ENCODE measurements around the gene MRTFA. TPM values are rescaled to one million over a fixed set of nuclear protein-coding genes. Genes with fewer than 3 reads are reported as not detected.

MRTFA gene
- total RNA-seq, 2 experiments from 2014 or later: 55.3 to 58.9 TPM

DNA sequence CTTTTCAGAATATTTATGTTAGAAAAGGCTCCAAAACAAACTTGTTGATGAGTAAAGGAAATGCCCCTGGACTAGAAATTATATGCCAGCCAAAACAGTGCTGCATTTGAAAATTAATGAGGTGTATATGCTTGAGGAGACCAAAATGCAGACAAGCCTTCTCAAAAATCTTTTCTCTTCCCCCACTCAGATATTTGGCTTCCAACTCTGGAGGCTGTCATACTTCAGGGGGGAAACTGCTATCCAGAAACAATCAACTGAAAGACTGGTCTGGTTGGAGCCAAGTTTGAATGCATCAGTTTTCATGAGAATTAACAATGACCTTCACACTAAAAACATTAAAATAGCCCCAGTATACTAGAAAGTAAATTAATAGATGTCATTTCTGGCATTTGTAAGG lies 167.9 kb downstream of the MRTFA start:
- POLR2A ChIA-PET: interaction anchor here (1.7 kb wide), 1 partner anchor 32 kb away, joined by 5 read pairs; no protein-coding TSS in a partner anchor

DNA sequence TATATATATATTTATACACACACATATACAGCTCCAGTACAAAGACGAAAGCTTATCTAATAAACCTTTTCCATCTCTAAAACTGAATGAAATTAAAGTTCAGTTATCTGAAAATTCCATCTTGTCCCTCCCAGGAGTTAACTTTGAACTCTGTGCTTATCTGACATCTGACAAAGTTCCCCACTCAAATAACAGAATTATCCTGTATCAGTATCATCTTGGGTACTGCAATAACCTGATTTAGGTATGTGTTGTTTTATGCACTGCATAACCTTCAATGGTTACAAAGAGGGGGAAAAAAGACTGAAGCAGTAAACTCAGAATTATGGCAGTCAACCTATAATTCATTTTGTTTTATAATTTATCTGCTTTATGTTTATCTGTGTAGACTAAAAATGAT lies 169.5 kb downstream of the MRTFA start:
- H3K27ac ChIP-seq (ENCODE audit: low read depth in 1 of 2, low read length in 2 of 2): no peak overlapping the region
- H3K9me3 ChIP-seq (ENCODE audit: control insufficient read depth in 1 of 2, insufficient read depth in 1 of 2, low read length in 2 of 2): no peaks in the 10 kb centered on the region
- ATAC-seq (ENCODE audit: poor library complexity): no peak
- Mint-ChIP-seq H3K4me1 (ENCODE audit: low read depth) (peaks cover 73% of the 10 kb centered on the region), H3K27me3 (no peaks in the 10 kb centered on the region), H3K9me3 (no peaks in the 10 kb centered on the region), H3K27ac (peak overlapping the region; percentile 58), H3K36me3 (ENCODE audit: low read depth) (peaks cover 17% of the 10 kb centered on the region), H3K4me3 (no peak overlapping the region)
- H3K4me1 ChIP-seq (ENCODE audit: insufficient read depth, low read length): peaks cover 19% of the 10 kb centered on the region
- no peaks in the 10 kb centered on the region for H3K27me3 ChIP-seq (ENCODE audit: control insufficient read depth in 1 of 2, insufficient read depth in 2 of 2, low read length in 2 of 2)
- no peaks in the 10 kb centered on the region for H3K36me3 ChIP-seq (ENCODE audit: insufficient read depth, low read length)
- no peak overlapping the region for H3K4me3 ChIP-seq (ENCODE audit: low read length)
- no peak for DNase-seq
- TF ChIP-seq, protein P1, sequence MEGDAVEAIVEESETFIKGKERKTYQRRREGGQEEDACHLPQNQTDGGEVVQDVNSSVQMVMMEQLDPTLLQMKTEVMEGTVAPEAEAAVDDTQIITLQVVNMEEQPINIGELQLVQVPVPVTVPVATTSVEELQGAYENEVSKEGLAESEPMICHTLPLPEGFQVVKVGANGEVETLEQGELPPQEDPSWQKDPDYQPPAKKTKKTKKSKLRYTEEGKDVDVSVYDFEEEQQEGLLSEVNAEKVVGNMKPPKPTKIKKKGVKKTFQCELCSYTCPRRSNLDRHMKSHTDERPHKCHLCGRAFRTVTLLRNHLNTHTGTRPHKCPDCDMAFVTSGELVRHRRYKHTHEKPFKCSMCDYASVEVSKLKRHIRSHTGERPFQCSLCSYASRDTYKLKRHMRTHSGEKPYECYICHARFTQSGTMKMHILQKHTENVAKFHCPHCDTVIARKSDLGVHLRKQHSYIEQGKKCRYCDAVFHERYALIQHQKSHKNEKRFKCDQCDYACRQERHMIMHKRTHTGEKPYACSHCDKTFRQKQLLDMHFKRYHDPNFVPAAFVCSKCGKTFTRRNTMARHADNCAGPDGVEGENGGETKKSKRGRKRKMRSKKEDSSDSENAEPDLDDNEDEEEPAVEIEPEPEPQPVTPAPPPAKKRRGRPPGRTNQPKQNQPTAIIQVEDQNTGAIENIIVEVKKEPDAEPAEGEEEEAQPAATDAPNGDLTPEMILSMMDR (IDR thresholded peaks at IDR 0.05): no peak
- intact Hi-C loops (cut with DNase I, micrococcal nuclease): no loop called here
- CTCF ChIA-PET: interaction anchor here (1.5 kb wide), 1 partner anchor 30 kb away, joined by 5 read pairs; no protein-coding TSS in a partner anchor
- POLR2A ChIA-PET: interaction anchor here (1.0 kb wide), 1 partner anchor 66 kb away, joined by 4 read pairs; no protein-coding TSS in a partner anchor

More for the DNA sequence above, 167.9 kb downstream of the MRTFA start:
- H3K36me3 ChIP-seq (ENCODE audit: insufficient read depth, low read length): no peaks in the 10 kb centered on the region
- H3K9me3 ChIP-seq (ENCODE audit: control insufficient read depth in 1 of 2, insufficient read depth in 1 of 2, low read length in 2 of 2): no peaks in the 10 kb centered on the region
- no peaks in the 10 kb centered on the region for H3K27me3 ChIP-seq (ENCODE audit: control insufficient read depth in 1 of 2, insufficient read depth in 2 of 2, low read length in 2 of 2)
- ATAC-seq (ENCODE audit: poor library complexity): no peak
- DNase-seq: no peak
- Mint-ChIP-seq H3K27me3 (no peaks in the 10 kb centered on the region), H3K4me1 (ENCODE audit: low read depth) (peaks cover 63% of the 10 kb centered on the region), H3K36me3 (ENCODE audit: low read depth) (peaks cover 2% of the 10 kb centered on the region), H3K4me3 (no peak overlapping the region), H3K9me3 (no peaks in the 10 kb centered on the region), H3K27ac (peak overlapping the region; percentile 58)
- H3K4me1 ChIP-seq (ENCODE audit: insufficient read depth, low read length): peaks cover 17% of the 10 kb centered on the region
- TF ChIP-seq, protein P1 (IDR thresholded peaks at IDR 0.05): no peak
- intact Hi-C loops (cut with DNase I, micrococcal nuclease): no loop called here
- no peak overlapping the region for H3K4me3 ChIP-seq (ENCODE audit: low read length)
- H3K27ac ChIP-seq (ENCODE audit: low read depth in 1 of 2, low read length in 2 of 2): no peak overlapping the region
- CTCF ChIA-PET: no interaction called here

DNA sequence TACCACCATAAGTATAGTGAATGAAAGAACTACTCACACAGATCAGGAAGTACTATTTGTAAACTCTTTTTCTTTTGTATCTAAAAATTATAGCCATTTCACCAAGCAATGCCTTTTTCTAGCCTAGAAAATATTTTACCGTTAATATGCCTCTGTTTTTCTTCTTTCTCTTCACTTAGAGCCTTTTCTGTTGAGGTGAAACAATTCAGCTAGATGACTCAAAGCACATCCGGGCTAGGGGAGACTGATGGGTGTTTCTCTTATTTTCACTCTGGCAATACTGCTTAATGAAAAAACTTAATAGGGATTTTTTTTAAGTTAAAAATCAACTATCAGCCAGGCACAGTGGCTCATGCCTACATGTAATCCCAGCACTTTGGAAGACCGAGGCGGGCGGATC lies 172.8 kb downstream of the MRTFA start:
- CTCF ChIA-PET: interaction anchor here (0.7 to 1.4 kb wide), 3 partner anchors 17 to 1368 kb away, joined by 4 to 9 read pairs (median 4); no protein-coding TSS in a partner anchor
- no peaks in the 10 kb centered on the region for H3K27me3 Mint-ChIP-seq
- Histone ChIP-seq H3K4me1 (ENCODE audit: insufficient read depth, low read length) (peaks cover 44% of the 10 kb centered on the region), H3K27me3 (ENCODE audit: control insufficient read depth in 1 of 2, insufficient read depth in 2 of 2, low read length in 2 of 2) (no peaks in the 10 kb centered on the region), H3K4me3 (ENCODE audit: low read length) (peak overlapping the region; percentile 79), H3K9me3 (ENCODE audit: control insufficient read depth in 1 of 2, insufficient read depth in 1 of 2, low read length in 2 of 2) (no peaks in the 10 kb centered on the region), H3K27ac (ENCODE audit: low read depth in 1 of 2, low read length in 2 of 2) (peak overlapping the region; percentile 76 to 78), H3K36me3 (ENCODE audit: insufficient read depth, low read length) (peaks cover 12% of the 10 kb centered on the region)
- H3K4me3 Mint-ChIP-seq: peak overlapping the region; percentile 96
- peak in 11 of 14 experiments; percentile 12 to 66 (median 28) for DNase-seq
- H3K27ac Mint-ChIP-seq: peak overlapping the region; percentile 98
- H3K4me1 Mint-ChIP-seq (ENCODE audit: low read depth): peaks cover 87% of the 10 kb centered on the region
- intact Hi-C loops (cut with DNase I, micrococcal nuclease): loop anchor here in 1 of 2 experiments (2.0 kb wide), 1 partner anchor 23 kb away; no protein-coding TSS in a partner anchor
- POLR2A ChIA-PET: interaction anchor here (0.5 to 3.7 kb wide), 15 partner anchors 10 to 983 kb away, joined by 3 to 57 read pairs (median 3); partner anchors contain the start of genes ATF4, SLC25A17 and TOB2
- peaks cover 41% of the 10 kb centered on the region for H3K36me3 Mint-ChIP-seq (ENCODE audit: low read depth)
- ATAC-seq (ENCODE audit: poor library complexity): peak; percentile 79
- H3K9me3 Mint-ChIP-seq: no peaks in the 10 kb centered on the region
- TF ChIP-seq, protein P1 (IDR thresholded peaks at IDR 0.05): no peak

Data from CD4-positive, alpha-beta T cell (primary cell).